ENCODE measurements around the gene MACROH2A2. TPM values are rescaled to one million over a fixed set of nuclear protein-coding genes. Genes with fewer than 3 reads are reported as not detected.

Gene MACROH2A2
- total and polyA plus RNA-seq, 2 of the 13 experiments (the other 11 are each of a cell fraction or from before 2014, with no cell fraction given) = 9.8 to 43.1 TPM

- peak overlapping the region; percentile 82; the same call in 1 of the 2 replicates for H3K9ac ChIP-seq (ENCODE audit: insufficient read depth, low read depth, low read length)
- no TSS peak for BruUV-seq (replicated peaks)
- H3K36me3 ChIP-seq (replicated peaks in 1 of 2; ENCODE audit: control insufficient read depth in 1 of 2, insufficient read depth in 2 of 2, low read length in 2 of 2) = peaks cover 0 to 8% of the 10 kb centered on the region in 2 experiments; a peak in 1 of 5 replicates
- in situ Hi-C loops (cut with HindIII; ENCODE audit: extremely low pct_ligation_motif_present, low pct_unique_long_range_greater_than_20kb) (no loop called here), intact Hi-C loops (cut with micrococcal nuclease; ENCODE audit: unreplicated experiment) (loop anchor here (1.0 kb wide), 1 partner anchor 28 kb away; no protein-coding TSS in a partner anchor)
- 87% methylated on average over 18 of the region's 18 CpGs for WGBS (ENCODE audit: low lambda C conversion rate)
- peak; percentile 13 for TF ChIP-seq U2AF1 (optimal IDR thresholded peaks at IDR 0.05; ENCODE audit: low read depth, low read length)
- TF ChIP-seq ZC3H13 (CRISPR knock-in tag; IDR thresholded peaks at IDR 0.05) = 0 out of 2 replicates have a peak, but pooled peaks have one; percentile 58
- TF ChIP-seq TEAD3 (CRISPR knock-in tag; optimal IDR thresholded peaks at IDR 0.05; ENCODE audit: borderline replicate concordance) = no peak
- no peak for FAIRE-seq
- H3K4me1 ChIP-seq (ENCODE audit: insufficient read depth, low read length) = peaks cover 24% of the 10 kb centered on the region
- POLR2A ChIA-PET = interaction anchor here (2.2 to 4.3 kb wide), 4 partner anchors 12 to 59 kb away, joined by 26 to 109 read pairs (median 30); partner anchors contain the start of gene AIFM2
- CTCF ChIA-PET (ENCODE audit: low intra/inter-chr PET ratio, low total read pairs) = no interaction called here
- peaks cover 10% of the 10 kb centered on the region for H3K79me2 ChIP-seq (ENCODE audit: insufficient read depth, low read length)
- no peak overlapping the region for H2AFZ ChIP-seq (ENCODE audit: low read length)
- no peak for DNase-seq (ENCODE audit: low spot score)
- no peak for ATAC-seq
- H3K27me3 ChIP-seq (ENCODE audit: control insufficient read depth in 1 of 2, insufficient read depth in 2 of 2, low read length in 2 of 2) = no peaks in the 10 kb centered on the region
- H4K20me1 ChIP-seq (ENCODE audit: insufficient read depth, low read length) = no peaks in the 10 kb centered on the region
- no peaks in the 10 kb centered on the region for H3K9me3 ChIP-seq (ENCODE audit: low read length)
- H3K4me2 ChIP-seq (ENCODE audit: low read depth, low read length) = peak overlapping the region; percentile 81
- H3K27ac ChIP-seq (ENCODE audit: extremely low read length, insufficient read depth, low read length) = no peak overlapping the region
- H3K4me3 ChIP-seq (replicated peaks in 1 of 3; ENCODE audit: insufficient read depth in 1 of 3, low read depth in 2 of 3, low read length in 3 of 3) = peak overlapping the region in 1 of 3 experiments; percentile 92; a peak in 1 of 6 replicates
Observed at GRCh38 chr10:70144372-70145110, 91.9 kb downstream of the MACROH2A2 start.

- intact Hi-C loops (cut with micrococcal nuclease; ENCODE audit: unreplicated experiment) (loop anchor here (1.0 kb wide), 1 partner anchor 29 kb away; no protein-coding TSS in a partner anchor), in situ Hi-C loops (cut with HindIII; ENCODE audit: extremely low pct_ligation_motif_present, low pct_unique_long_range_greater_than_20kb) (no loop called here)
- TF ChIP-seq CHCHD3 (CRISPR knock-in tag; IDR thresholded peaks at IDR 0.05) (0 out of 2 replicates have a peak, but pooled peaks have one; percentile 32), ZBTB2 (CRISPR knock-in tag; IDR thresholded peaks at IDR 0.05; ENCODE audit: low read depth) (no peak), FOXA1 (IDR thresholded peaks at IDR 0.05) (no peak), FOXA1 (CRISPR knock-in tag; IDR thresholded peaks at IDR 0.05) (peak; percentile 10; the same call in 1 of the 2 replicates), AGO2 (optimal IDR thresholded peaks at IDR 0.05; ENCODE audit: low read depth, low read length) (peak; percentile 28), RFXANK (CRISPR knock-in tag; IDR thresholded peaks at IDR 0.05) (no peak), U2AF1 (optimal IDR thresholded peaks at IDR 0.05; ENCODE audit: low read depth, low read length) (peak; percentile 9), ZNF18 (CRISPR knock-in tag; IDR thresholded peaks at IDR 0.05; ENCODE audit: insufficient replicate concordance) (peak; percentile 20), TOPORS (CRISPR knock-in tag; IDR thresholded peaks at IDR 0.05) (peak; percentile 14; the same call in 1 of the 2 replicates)
- Histone ChIP-seq H3K27ac (ENCODE audit: extremely low read length, insufficient read depth, low read length) (peak overlapping the region; percentile 81), H3K4me1 (ENCODE audit: insufficient read depth, low read length) (peaks cover 24% of the 10 kb centered on the region), H3K9me3 (ENCODE audit: low read length) (no peaks in the 10 kb centered on the region), H3K9ac (ENCODE audit: insufficient read depth, low read depth, low read length) (peak overlapping the region; percentile 82), H2AFZ (ENCODE audit: low read length) (no peak overlapping the region), H3K27me3 (ENCODE audit: control insufficient read depth in 1 of 2, insufficient read depth in 2 of 2, low read length in 2 of 2) (no peaks in the 10 kb centered on the region), H3K79me2 (ENCODE audit: insufficient read depth, low read length) (peaks cover 10% of the 10 kb centered on the region), H3K36me3 (replicated peaks in 1 of 2; ENCODE audit: control insufficient read depth in 1 of 2, insufficient read depth in 2 of 2, low read length in 2 of 2) (peaks cover 0 to 15% of the 10 kb centered on the region in 2 experiments; a peak in 2 of 5 replicates), H4K20me1 (ENCODE audit: insufficient read depth, low read length) (no peaks in the 10 kb centered on the region), H3K4me3 (replicated peaks in 1 of 3; ENCODE audit: insufficient read depth in 1 of 3, low read depth in 2 of 3, low read length in 3 of 3) (peak overlapping the region; percentile 66 to 92 (median 77)), H3K4me2 (ENCODE audit: low read depth, low read length) (peak overlapping the region; percentile 81)
- BruUV-seq (replicated peaks) = no TSS peak
- 100% methylated on average over 1 of the region's 28 CpGs for whole genome bisulfite sequencing (ENCODE audit: low lambda C conversion rate)
- CTCF ChIA-PET (ENCODE audit: low intra/inter-chr PET ratio, low total read pairs) = interaction anchor here (1.9 kb wide), 1 partner anchor 30 kb away, joined by 18 read pairs; no protein-coding TSS in a partner anchor
- DNase-seq (ENCODE audit: low spot score) (no peak), ATAC-seq (peak; percentile 9), FAIRE-seq (no peak)
- POLR2A ChIA-PET = interaction anchor here (1.7 to 4.3 kb wide), 8 partner anchors 13 to 260 kb away, joined by 9 to 109 read pairs (median 26); partner anchors contain the start of genes AIFM2 and SAR1A
Observed at GRCh38 chr10:70145166-70145665, 92.6 kb downstream of the MACROH2A2 start.
